ENCODE results near the gene TRAPPC2L. TPM values are rescaled to one million over a fixed set of nuclear protein-coding genes. Genes with fewer than 3 reads are reported as not detected.

TRAPPC2L gene
- total and polyA plus RNA-seq, 2 experiments from 2014 or later = 58.7 to 215 TPM

- no peak overlapping the region for H3K4me3 ChIP-seq
- H3K9me2 ChIP-seq (replicated peaks; ENCODE audit: insufficient read depth) = no peaks in the 10 kb centered on the region
- no peaks in the 10 kb centered on the region for H3K36me3 ChIP-seq (replicated peaks; ENCODE audit: insufficient read depth, low read depth)
- H4K20me1 ChIP-seq (ENCODE audit: insufficient read depth, poor library complexity, severe bottlenecking) = no peaks in the 10 kb centered on the region
- no peak overlapping the region for H3K27ac ChIP-seq
- H2AFZ ChIP-seq = no peak overlapping the region
- no peaks in the 10 kb centered on the region for H3K27me3 ChIP-seq
- no peaks in the 10 kb centered on the region for H3K9me3 ChIP-seq (ENCODE audit: low read depth)
- TF ChIP-seq CTCF (IDR thresholded peaks at IDR 0.05; ENCODE audit: poor library complexity) (no peak), EZH2phosphoT487 (IDR thresholded peaks at IDR 0.05; ENCODE audit: low read depth, severe bottlenecking, unreplicated experiment) (no peak), EZH2 (IDR thresholded peaks at IDR 0.05; ENCODE audit: borderline replicate concordance) (no peak)
- no peak for DNase-seq (ENCODE audit: low spot score)
- H3K4me1 ChIP-seq (ENCODE audit: insufficient read depth) = no peaks in the 10 kb centered on the region
- WGBS (ENCODE audit: low lambda C conversion rate, missing lambda C conversion rate) = 90% methylated on average over 15 of the region's 15 CpGs
- H3K79me2 ChIP-seq = no peaks in the 10 kb centered on the region
- no peak overlapping the region for H3K4me2 ChIP-seq
These were observed 8.8 kb downstream of the TRAPPC2L start for GRCh38 chr16:88865742-88866141.

DNA sequence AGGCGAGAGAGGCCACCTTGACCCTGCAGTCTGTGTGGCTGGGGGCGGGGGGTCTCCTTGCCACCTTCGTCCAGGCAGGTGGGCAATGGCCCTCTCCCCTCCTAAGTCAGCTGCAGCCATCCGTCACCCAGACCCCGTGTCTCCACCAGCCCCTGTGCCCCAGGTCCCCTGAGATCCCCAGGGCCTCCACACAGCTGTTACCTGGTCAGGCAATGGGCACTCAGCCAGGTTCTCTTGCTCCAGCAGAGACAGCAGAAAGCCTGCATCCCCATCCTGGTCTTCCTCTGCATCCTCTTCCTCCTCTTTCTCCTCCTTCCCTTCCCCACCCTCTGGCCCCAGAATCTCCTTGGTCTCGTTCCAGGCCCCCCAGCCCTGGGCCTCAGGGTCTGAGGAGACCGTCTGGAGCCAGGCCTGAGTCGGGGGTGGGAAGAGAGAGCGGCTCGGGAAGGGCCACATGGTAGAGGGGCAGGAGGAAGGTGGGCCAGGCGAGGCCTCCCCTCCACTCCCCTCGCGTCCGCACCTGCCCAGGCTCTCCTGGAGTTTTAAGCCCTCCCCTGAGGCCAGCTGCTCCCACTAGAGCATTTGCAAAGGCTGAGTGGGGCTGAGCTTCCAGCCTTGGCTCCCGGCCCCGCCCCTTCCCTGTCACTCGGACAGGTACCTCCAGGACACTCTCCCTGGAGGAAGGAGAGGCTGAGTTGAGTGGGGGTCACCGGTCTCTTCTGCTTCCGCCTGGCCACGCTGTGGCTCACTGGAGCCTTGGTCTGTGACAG lies 9.4 kb downstream of the TRAPPC2L start, which contains the start of gene PABPN1L:
Gene PABPN1L, minus strand, starts transcription at position 510 of the 770 bp plus-strand sequence. Its CDS starts 54 bp downstream, at position 456.
- Histone ChIP-seq H3K9me3 (ENCODE audit: low read depth) (no peaks in the 10 kb centered on the region), H3K4me1 (ENCODE audit: insufficient read depth) (no peaks in the 10 kb centered on the region), H3K36me3 (replicated peaks; ENCODE audit: insufficient read depth, low read depth) (no peaks in the 10 kb centered on the region), H3K79me2 (no peaks in the 10 kb centered on the region), H3K9me2 (replicated peaks; ENCODE audit: insufficient read depth) (no peaks in the 10 kb centered on the region), H2AFZ (no peak within 1 kb of the TSS), H3K27me3 (no peaks in the 10 kb centered on the region), H3K27ac (no peak within 1 kb of the TSS), H3K4me3 (no peak within 1 kb of the TSS), H4K20me1 (ENCODE audit: insufficient read depth, poor library complexity, severe bottlenecking) (no peaks in the 10 kb centered on the region), H3K4me2 (no peak within 1 kb of the TSS)
- 78% methylated on average over 17 of the region's 20 CpGs for WGBS (ENCODE audit: low lambda C conversion rate, missing lambda C conversion rate)
- DNase-seq (ENCODE audit: low spot score) = no peak
- TF ChIP-seq EZH2phosphoT487 (IDR thresholded peaks at IDR 0.05; ENCODE audit: low read depth, severe bottlenecking, unreplicated experiment) (no peak), CTCF (IDR thresholded peaks at IDR 0.05; ENCODE audit: poor library complexity) (no peak), EZH2 (IDR thresholded peaks at IDR 0.05; ENCODE audit: borderline replicate concordance) (no peak)

DNA sequence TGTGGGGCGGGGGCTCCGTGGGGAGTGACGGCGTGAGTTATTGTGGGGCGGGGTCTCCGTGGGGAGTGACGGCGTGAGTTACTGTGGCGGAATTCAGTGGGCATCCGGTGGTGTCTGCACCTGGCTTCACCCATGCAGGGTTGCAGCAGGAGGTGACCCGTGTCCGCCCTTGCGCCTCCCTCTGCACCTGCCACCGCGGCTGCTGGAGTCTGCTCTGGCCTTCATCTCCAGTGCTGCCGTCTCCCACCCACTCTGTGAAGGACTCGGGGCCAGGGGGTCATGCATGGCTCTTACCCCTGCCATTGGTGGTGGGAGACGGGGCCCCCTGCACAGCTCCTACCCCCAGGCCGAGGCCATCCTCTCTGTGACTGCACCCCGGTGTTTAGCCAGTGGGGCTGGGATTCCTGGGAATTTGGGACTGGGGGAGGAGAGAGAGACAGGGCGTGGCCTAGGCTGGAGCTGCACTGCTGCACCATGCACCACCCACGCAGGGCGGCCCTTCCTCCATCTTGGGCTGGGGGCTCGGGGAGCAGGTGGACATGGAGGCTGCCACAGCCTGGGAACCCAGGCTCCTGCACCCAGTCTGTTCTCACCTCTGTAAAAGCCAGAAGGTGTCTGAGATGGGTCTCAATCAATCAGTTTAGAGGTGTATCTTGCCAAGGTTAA lies 10.8 kb downstream of the TRAPPC2L start:
- Histone ChIP-seq H3K36me3 (replicated peaks; ENCODE audit: insufficient read depth, low read depth) (no peaks in the 10 kb centered on the region), H3K27me3 (no peaks in the 10 kb centered on the region), H3K79me2 (no peaks in the 10 kb centered on the region), H3K9me2 (replicated peaks; ENCODE audit: insufficient read depth) (no peaks in the 10 kb centered on the region), H3K4me1 (ENCODE audit: insufficient read depth) (no peaks in the 10 kb centered on the region), H3K4me2 (no peak overlapping the region), H2AFZ (no peak overlapping the region), H4K20me1 (ENCODE audit: insufficient read depth, poor library complexity, severe bottlenecking) (no peaks in the 10 kb centered on the region), H3K9me3 (ENCODE audit: low read depth) (no peaks in the 10 kb centered on the region), H3K27ac (no peak overlapping the region), H3K4me3 (no peak overlapping the region)
- no peak for TF ChIP-seq EZH2 (IDR thresholded peaks at IDR 0.05; ENCODE audit: borderline replicate concordance)
- no peak for TF ChIP-seq EZH2phosphoT487 (IDR thresholded peaks at IDR 0.05; ENCODE audit: low read depth, severe bottlenecking, unreplicated experiment)
- no peak for DNase-seq (ENCODE audit: low spot score)
- 86% methylated on average over 12 of the region's 24 CpGs for whole genome bisulfite sequencing (ENCODE audit: low lambda C conversion rate, missing lambda C conversion rate)

Data from hepatocyte (in vitro differentiated cells).